IPS-18a (cell line): ENCODE measurements around the gene SAPCD2.

Experiments
- H3K27ac ChIP-seq: one replicate; pipeline ENCODE4 v1.5.1; 2013; ENCODE audit warnings: low read length
- H3K27me3 ChIP-seq: one replicate; pipeline ENCODE4 v1.6.1; 2013; ENCODE audit warnings: mild to moderate bottlenecking, low read length; ENCODE audit not compliant: control insufficient read depth, insufficient read depth
- H3K36me3 ChIP-seq: one replicate; pipeline ENCODE4 v1.6.1; 2013; ENCODE audit warnings: low read depth, low read length; ENCODE audit not compliant: control insufficient read depth
- H3K4me1 ChIP-seq: one replicate; pipeline ENCODE4 v1.6.1; 2013; ENCODE audit warnings: low read depth, low read length; ENCODE audit not compliant: control insufficient read depth
- H3K4me3 ChIP-seq: one replicate; pipeline ENCODE4 v1.5.1; 2013; ENCODE audit warnings: low read length
- H3K9ac ChIP-seq: one replicate; pipeline ENCODE4 v1.6.1; 2013; ENCODE audit warnings: mild to moderate bottlenecking, low read length, moderate library complexity
- H3K9me3 ChIP-seq: one replicate; pipeline ENCODE4 v1.6.1; 2013; ENCODE audit warnings: low read depth, low read length; ENCODE audit not compliant: control insufficient read depth

SAPCD2 gene

DNA sequence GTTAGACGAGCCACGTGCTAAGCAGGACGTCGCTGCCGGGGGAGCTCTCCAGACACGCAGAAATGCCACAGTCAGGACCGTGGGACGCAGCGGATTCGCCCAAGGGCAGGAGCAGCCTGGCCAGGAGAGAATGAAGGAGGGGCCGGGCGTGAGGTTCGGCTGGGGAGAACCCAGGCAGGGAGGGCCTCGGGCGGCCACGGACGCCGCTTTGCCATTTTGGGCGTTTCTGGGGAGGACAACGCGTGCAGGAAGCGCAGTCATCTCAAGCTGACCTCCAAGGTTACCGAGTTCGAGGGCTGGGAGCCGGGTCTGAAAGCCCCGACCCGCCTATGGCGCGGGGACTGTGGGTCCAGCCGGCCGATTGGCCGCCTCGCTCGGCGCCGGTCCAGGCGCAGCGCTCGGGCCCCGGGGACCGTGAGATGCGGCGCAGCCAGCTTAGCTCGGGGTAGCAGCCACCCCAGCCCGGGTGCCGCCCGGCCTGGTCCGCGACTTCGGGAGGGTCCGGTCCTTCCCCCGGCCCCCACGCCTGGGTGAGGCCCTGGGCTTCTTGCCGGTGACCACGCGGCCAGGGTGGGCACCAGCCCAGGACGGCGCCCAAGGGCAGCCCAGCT, 15.7 kb upstream of the SAPCD2 start:
- peaks cover 2% of the 10 kb centered on the region for H3K36me3 ChIP-seq
- H3K4me1 ChIP-seq, result peaks cover 7% of the 10 kb centered on the region
- peak overlapping the region; percentile 71 for H3K4me3 ChIP-seq
- H3K27ac ChIP-seq, result no peak overlapping the region
- H3K9ac ChIP-seq, result peak overlapping the region; percentile 60
- H3K27me3 ChIP-seq, result peaks cover 32% of the 10 kb centered on the region
- no peaks in the 10 kb centered on the region for H3K9me3 ChIP-seq

DNA sequence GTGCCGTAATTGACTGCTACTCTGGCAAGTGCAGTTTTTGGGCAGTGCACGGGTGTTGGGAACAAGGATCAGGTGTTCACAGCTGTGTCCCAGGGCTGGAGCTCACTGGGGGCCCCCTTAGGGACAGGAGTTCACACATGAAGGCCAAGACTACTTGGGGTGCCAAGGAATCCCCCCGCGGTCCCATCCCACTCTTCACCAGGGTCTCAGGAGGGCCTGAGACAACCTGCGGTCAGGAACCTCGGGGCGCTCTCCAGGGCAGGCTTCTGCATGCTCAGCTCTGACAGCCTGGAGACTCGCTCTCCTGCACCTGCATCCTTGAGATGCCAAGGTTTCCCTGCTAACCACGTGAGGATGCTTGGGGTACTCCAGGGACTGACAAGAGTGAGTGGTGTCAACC, 14.2 kb upstream of the SAPCD2 start:
- Histone ChIP-seq H3K9me3 (no peaks in the 10 kb centered on the region), H3K36me3 (peaks cover 2% of the 10 kb centered on the region), H3K4me1 (peaks cover 7% of the 10 kb centered on the region), H3K4me3 (no peak overlapping the region), H3K27ac (no peak overlapping the region), H3K27me3 (peaks cover 46% of the 10 kb centered on the region), H3K9ac (no peak overlapping the region)

DNA sequence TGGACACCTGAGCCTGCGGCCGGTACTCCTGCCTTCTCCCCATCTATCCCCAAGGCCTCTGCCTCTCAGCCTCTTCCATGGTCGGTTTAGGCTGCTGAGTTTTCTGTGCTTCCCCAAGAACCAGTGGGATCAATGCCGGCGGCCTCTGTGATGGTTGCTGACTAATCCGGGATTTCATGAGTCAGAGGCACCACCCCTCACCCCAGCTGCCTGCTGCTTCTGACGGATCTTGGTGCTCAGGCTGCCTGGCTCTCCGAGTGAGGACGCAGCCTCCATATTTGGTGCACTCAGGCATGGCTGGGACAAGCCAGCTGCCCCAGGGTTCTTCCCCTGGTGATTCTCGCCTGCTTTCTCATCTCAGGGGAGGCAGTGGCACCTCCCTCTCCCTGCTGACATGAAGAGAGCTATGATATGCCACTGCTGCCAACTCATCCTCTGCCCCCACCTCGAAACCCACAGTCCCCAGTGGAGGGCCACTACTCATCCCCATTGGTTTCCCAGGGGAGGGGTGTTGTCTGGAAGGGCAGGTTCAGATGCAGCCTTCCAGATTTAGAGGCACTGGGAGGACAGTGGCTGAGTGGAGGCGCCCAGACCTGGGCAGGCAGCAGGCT, 13.1 kb upstream of the SAPCD2 start:
- no peaks in the 10 kb centered on the region for H3K36me3 ChIP-seq
- H3K4me3 ChIP-seq, result no peak overlapping the region
- H3K27me3 ChIP-seq, result peaks cover 56% of the 10 kb centered on the region
- H3K27ac ChIP-seq, result no peak overlapping the region
- H3K9ac ChIP-seq, result no peak overlapping the region
- no peaks in the 10 kb centered on the region for H3K9me3 ChIP-seq
- H3K4me1 ChIP-seq, result peaks cover 8% of the 10 kb centered on the region

DNA sequence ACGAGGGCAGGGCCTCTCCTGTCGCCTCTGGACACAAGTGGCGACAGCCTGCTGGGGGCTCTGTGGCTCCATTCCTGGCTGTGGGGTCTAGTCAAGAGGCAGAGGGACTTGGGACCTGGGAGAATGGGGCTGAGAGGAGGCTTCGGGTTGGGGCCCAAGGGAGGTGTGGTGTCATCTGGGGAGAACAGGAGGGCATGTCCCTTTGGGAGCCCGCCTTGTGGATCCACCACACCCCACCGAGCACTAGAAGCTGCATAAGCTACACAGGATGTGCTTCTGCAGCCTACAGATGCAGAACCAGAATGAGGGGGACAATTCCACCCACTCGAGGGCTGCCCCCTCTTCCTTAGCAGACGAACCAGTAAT, 12.6 kb upstream of the SAPCD2 start:
- Histone ChIP-seq H3K4me3 (no peak overlapping the region), H3K36me3 (no peaks in the 10 kb centered on the region), H3K4me1 (peaks cover 9% of the 10 kb centered on the region), H3K27ac (no peak overlapping the region), H3K9ac (no peak overlapping the region), H3K27me3 (peaks cover 58% of the 10 kb centered on the region), H3K9me3 (no peaks in the 10 kb centered on the region)

DNA sequence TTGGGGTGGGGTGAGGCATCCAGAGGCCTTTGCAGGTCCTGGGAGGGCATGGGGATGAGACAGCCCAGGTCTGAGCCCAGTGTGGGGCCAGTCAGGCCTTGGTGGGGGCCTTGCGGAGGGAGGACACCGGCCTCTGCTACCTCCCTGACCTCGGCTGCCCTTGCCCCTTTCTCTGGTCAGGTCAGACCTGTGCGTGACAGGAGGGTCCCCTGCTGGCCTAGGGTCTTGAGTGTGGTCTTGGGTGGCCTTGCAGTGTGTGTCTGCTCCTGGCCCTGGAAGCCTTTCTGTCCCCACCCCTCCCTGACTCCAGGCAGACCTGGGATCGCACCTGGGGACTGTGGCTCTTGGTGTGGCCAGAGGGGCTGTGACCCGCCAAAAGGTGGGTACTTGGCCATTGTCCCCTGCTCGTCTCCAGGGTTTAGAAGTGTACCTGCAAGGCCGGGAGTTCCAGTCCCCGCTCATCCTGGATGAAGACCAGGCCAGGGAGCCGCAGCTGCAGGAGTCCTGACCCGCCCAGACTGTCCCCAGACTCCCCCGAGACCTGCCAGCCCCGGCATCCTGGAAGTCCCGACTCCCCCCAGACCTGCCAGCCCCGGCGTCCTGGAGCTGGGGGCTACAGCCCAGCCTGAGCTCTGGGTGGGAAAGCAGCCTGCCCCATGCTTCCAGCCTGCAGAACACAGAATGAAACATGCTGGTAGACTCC, 12.0 kb upstream of the SAPCD2 start:
- Histone ChIP-seq H3K4me3 (no peak overlapping the region), H3K9me3 (no peaks in the 10 kb centered on the region), H3K4me1 (peaks cover 5% of the 10 kb centered on the region), H3K9ac (no peak overlapping the region), H3K27me3 (peaks cover 61% of the 10 kb centered on the region), H3K36me3 (no peaks in the 10 kb centered on the region), H3K27ac (no peak overlapping the region)

DNA sequence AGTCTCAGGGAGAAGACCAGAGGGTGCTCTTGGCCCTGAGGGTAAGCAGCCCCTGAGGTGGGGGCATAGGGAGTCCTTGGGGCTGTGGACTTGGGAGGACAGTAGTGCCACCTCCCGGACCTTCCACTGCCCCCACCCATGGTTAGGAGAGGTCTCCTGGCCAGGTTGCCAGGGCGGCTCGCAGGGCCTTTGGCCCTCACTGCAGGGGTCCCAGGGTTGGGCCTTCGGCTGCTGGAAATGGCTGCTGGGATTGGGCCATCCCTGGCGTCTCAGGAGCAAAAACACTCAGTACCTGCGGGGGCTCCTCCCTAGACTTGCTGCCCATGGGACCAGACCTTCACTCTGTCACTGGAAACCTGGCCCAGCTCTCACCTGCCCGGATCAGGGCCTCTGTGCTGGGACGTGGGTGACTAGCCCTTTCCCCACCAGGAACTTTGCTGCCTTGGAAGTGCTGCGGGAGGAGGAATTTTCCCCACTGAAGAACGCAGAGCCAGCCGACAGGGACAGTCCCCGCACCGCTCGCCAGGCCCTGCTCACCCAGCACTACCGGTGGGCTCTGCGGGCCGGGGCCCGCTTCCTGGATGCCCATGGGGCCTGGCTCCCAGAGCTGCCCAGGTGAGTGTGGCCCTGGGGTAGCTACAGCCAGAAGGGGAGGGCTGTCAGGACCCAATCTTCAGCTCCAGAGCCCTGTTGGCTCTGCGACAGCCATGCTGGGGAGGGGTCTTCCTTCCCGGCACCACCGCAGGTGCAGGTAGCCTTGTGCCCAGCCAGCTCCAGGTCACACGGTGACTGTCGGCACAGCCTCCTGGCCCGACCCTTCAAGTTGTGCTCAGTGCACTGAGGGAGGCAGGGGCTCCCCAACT, 10.1 kb upstream of the SAPCD2 start:
- Histone ChIP-seq H3K27me3 (peaks cover 69% of the 10 kb centered on the region), H3K4me1 (peaks cover 5% of the 10 kb centered on the region), H3K9ac (no peak overlapping the region), H3K36me3 (no peaks in the 10 kb centered on the region), H3K27ac (no peak overlapping the region), H3K9me3 (no peaks in the 10 kb centered on the region), H3K4me3 (no peak overlapping the region)

DNA sequence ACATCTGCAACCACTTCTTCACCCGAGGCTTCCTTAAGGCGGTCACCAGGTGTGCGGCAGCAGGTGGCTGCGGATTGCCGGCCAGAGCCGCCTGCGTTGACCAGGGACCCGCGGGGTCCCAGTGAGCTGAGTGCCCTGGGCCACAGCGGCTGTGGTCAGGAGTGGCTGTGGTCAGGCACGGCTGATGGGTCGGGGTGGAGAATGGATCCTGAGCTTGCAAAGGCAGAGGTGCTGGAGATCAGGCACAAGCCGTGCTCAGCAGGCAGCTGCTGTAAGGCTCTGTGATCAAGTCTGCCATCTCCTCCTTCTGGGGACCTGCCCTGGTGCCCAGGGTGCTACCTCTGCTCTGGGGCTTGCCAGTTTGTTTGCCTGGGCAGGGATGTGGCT, 9.0 kb upstream of the SAPCD2 start:
- no peak overlapping the region for H3K9ac ChIP-seq
- no peaks in the 10 kb centered on the region for H3K36me3 ChIP-seq
- H3K4me3 ChIP-seq, result no peak overlapping the region
- H3K27me3 ChIP-seq, result peaks cover 59% of the 10 kb centered on the region
- H3K4me1 ChIP-seq, result peaks cover 5% of the 10 kb centered on the region
- H3K27ac ChIP-seq, result no peak overlapping the region
- H3K9me3 ChIP-seq, result no peaks in the 10 kb centered on the region

DNA sequence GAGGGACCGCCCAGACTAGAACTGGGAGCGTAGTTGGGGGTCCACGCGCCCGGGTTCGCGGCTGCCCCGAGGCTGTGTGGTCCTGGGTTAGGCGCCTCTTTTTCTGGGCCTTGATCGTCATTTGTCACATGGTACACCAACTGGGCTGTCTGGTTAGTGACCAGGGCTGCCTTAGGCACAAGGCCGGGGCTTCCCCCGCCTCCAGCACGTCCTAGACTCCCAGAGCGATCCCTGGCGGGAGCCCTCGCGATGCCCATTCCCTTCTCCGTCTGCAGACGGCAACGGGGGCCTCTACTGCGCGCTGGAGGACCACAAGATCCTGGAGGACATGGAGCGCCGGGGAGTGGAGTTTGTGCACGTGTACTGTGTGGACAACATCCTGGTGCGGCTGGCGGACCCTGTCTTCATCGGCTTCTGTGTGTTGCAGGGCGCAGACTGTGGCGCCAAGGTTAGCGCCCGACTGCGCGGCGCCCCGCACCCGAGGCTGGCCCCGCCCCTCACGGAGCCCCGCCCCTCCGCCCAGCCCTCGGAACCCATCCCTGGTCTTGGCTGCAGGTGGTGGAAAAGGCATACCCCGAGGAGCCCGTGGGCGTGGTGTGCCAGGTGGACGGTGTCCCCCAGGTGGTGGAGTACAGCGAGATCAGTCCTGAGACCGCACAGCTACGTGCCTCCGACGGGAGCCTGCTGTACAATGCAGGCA, 8.5 kb upstream of the SAPCD2 start:
- peak overlapping the region; percentile 8 for H3K4me3 ChIP-seq
- no peak overlapping the region for H3K9ac ChIP-seq
- no peak overlapping the region for H3K27ac ChIP-seq
- H3K36me3 ChIP-seq, result no peaks in the 10 kb centered on the region
- no peaks in the 10 kb centered on the region for H3K9me3 ChIP-seq
- H3K4me1 ChIP-seq, result peaks cover 5% of the 10 kb centered on the region
- H3K27me3 ChIP-seq, result peaks cover 58% of the 10 kb centered on the region

DNA sequence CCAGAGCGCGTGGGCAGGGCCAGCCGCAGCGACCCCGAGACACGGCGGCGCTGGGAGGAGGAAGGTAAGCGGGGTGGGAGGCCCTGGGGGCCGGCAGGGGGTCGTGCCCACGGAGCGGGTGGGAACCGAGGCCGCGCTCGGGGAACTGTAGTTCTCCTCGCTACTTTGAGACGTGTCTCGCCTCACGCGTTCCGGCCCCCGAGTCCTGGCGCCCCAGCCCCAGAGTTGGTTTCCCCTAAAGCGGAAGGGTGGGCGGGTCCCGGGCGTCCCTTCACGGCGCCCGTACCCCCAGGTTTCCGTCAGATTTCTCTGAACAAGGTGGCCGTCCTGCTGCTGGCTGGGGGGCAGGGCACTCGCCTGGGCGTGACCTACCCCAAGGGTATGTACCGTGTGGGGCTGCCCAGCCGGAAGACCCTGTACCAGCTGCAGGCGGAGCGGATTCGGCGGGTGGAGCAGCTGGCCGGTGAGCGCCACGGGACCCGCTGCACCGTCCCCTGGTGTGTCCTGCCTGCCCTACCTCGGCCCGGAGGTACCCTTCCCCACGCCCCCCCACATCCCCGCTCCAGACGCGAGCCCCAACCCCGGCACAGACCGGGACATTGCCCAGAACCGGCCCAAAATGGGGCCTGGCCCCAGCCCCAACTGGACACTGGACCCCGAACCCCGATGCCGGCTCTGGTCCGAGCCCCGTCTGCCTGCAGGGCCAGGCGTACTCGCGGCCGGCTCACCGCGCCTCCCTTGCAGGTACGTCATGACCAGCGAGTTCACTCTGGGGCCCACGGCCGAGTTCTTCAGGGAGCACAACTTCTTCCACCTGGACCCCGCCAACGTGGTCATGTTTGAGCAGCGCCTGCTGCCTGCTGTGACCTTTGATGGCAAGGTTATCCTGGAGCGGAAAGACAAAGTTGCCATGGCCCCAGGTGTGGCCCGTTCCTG, 7.7 kb upstream of the SAPCD2 start:
- H3K27ac ChIP-seq, result no peak overlapping the region
- H3K9ac ChIP-seq, result no peak overlapping the region
- peaks cover 5% of the 10 kb centered on the region for H3K4me1 ChIP-seq
- no peaks in the 10 kb centered on the region for H3K36me3 ChIP-seq
- H3K4me3 ChIP-seq, result peak overlapping the region; percentile 8
- no peaks in the 10 kb centered on the region for H3K9me3 ChIP-seq
- H3K27me3 ChIP-seq, result peaks cover 55% of the 10 kb centered on the region

DNA sequence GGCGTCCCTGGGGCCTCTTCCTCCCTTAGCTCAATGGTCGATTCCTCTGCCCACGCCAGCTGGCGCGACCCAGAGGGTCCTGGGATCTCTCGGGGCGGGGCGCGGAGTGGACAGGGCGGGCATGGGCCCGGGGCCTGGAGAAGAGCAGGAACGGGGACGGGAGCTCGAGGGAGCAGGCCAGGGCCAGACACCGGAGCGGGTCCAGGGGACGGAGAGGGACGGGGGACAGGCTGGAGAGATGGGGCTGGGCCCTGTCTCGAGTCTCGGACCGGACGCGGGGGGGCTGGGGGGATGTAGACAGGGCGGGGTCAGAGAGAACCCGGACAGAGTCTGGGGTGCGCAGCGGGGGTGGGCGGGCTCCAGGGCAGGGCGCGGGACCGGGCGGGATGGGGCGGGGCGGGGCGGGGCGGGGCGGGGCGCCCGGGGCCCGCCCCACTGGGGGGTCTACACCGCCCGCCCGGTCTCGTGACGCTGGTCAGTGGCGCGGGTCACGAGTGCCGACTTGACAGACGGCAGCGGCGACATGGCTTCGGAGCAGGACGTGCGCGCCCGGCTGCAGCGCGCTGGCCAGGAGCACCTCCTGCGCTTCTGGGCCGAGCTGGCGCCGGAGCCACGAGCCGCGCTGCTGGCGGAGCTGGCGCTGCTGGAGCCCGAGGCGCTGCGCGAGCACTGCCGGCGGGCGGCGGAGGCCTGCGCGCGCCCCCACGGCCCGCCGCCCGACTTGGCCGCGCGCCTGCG, 6.8 kb upstream of the SAPCD2 start, which contains the start of gene UAP1L1:
Gene UAP1L1 (plus strand): TSS at position 508 of the 738 bp plus-strand sequence. CDS start 16 bp downstream, at position 524.
- Histone ChIP-seq H3K4me1 (peaks cover 5% of the 10 kb centered on the region), H3K36me3 (no peaks in the 10 kb centered on the region), H3K27ac (no peak within 1 kb of the TSS), H3K4me3 (peak within 1 kb of the TSS; percentile 8), H3K9ac (no peak within 1 kb of the TSS), H3K27me3 (peaks cover 48% of the 10 kb centered on the region), H3K9me3 (no peaks in the 10 kb centered on the region)
